ENCODE measurements around the gene LRP2BP. TPM values are rescaled to one million over a fixed set of nuclear protein-coding genes. Genes with fewer than 3 reads are reported as not detected.

LRP2BP gene
- total RNA-seq (2014; rRNA removed; shearing (Covaris generic)) (0.60 and 1.1 TPM in 2 replicates), total RNA-seq (2022) (1.0 and 1.4 TPM in 2 replicates), Bru-seq, nascent RNA (percentile 43 among the genes with signal in this experiment), BruChase-seq, experiment 1, labeled RNA remaining after a 6-hour chase (percentile 41 among the genes with signal in this experiment), BruChase-seq, experiment 2, labeled RNA remaining after a 2-hour chase (percentile 45 among the genes with signal in this experiment)
- long read RNA-seq, partial matches to known transcripts, result 1 of 10 reads
- long read RNA-seq, other reads (novel, unspliced or antisense), result 9 of 10 reads

GRCh38 chr4:185395238-185395955 lies at the start of gene LRP2BP:
TSS of gene LRP2BP (minus strand) at chr4:185395924. CDS start at chr4:185378186, 17,738 bp downstream.
- H3K79me2 ChIP-seq (ENCODE audit: insufficient read depth, low read depth, low read length), result peaks cover 6% of the 10 kb centered on the region; the same call in 1 of the 2 replicates
- H3K4me3 ChIP-seq (ENCODE audit: low read depth, low read length, poor library complexity, severe bottlenecking), result peak within 1 kb of the TSS; percentile 75
- peak within 1 kb of the TSS; percentile 55 for H2AFZ ChIP-seq (ENCODE audit: low read length)
- no peaks in the 10 kb centered on the region for H4K20me1 ChIP-seq (ENCODE audit: insufficient read depth, low read length)
- peak; percentile 29 for DNase-seq (ENCODE audit: low spot score)
- H3K36me3 ChIP-seq (ENCODE audit: insufficient read depth, low read length), result peaks cover 16% of the 10 kb centered on the region; the same call in 1 of the 2 replicates
- H3K27ac ChIP-seq (ENCODE audit: low read depth, low read length, poor library complexity, severe bottlenecking), result peak within 1 kb of the TSS; percentile 70
- POLR2A ChIA-PET, result interaction anchor here (0.6 to 4.6 kb wide), 12 partner anchors 9 to 258 kb away, joined by 3 to 33 read pairs (median 5); partner anchors contain the start of gene UFSP2
- BruUV-seq (replicated peaks), result TSS peak; percentile 64
- H3K4me2 ChIP-seq (ENCODE audit: low read length), result peak within 1 kb of the TSS; percentile 76
- peaks cover 58% of the 10 kb centered on the region for H3K4me1 ChIP-seq (ENCODE audit: insufficient read depth, low read length, poor library complexity, severe bottlenecking)
- CTCF ChIA-PET (ENCODE audit: unreplicated experiment), result no interaction called here
- intact Hi-C loops (cut with micrococcal nuclease; ENCODE audit: unreplicated experiment), result loop anchor here (5.0 to 10.0 kb wide), 2 partner anchors 88 to 581 kb away; no protein-coding TSS in a partner anchor
- no peaks in the 10 kb centered on the region for H3K9me2 ChIP-seq (ENCODE audit: insufficient read depth, low read length)
- H3K9me3 ChIP-seq (ENCODE audit: low read length), result no peaks in the 10 kb centered on the region
- TF ChIP-seq CTCF (conservative IDR thresholded peaks at IDR 0.05; ENCODE audit: low read length) (no peak), EZH2phosphoT487 (IDR thresholded peaks at IDR 0.05; ENCODE audit: borderline replicate concordance, low read depth, low read length) (no peak)

- no peaks in the 10 kb centered on the region for H4K20me1 ChIP-seq (ENCODE audit: insufficient read depth, low read length)
- H3K27ac ChIP-seq (ENCODE audit: low read depth, low read length, poor library complexity, severe bottlenecking), result no peak overlapping the region
- ChIA-PET POLR2A (interaction anchor here (1.2 to 1.6 kb wide), 2 partner anchors 9 to 11 kb away, joined by 3 read pairs; no protein-coding TSS in a partner anchor), CTCF (ENCODE audit: unreplicated experiment) (no interaction called here)
- no peak overlapping the region for H3K4me3 ChIP-seq (ENCODE audit: low read depth, low read length, poor library complexity, severe bottlenecking)
- intact Hi-C loops (cut with micrococcal nuclease; ENCODE audit: unreplicated experiment), result no loop called here
- no peaks in the 10 kb centered on the region for H3K4me1 ChIP-seq (ENCODE audit: insufficient read depth, low read length, poor library complexity, severe bottlenecking)
- no peak overlapping the region for H2AFZ ChIP-seq (ENCODE audit: low read length)
- DNase-seq (ENCODE audit: low spot score), result no peak
- H3K79me2 ChIP-seq (ENCODE audit: insufficient read depth, low read depth, low read length), result no peaks in the 10 kb centered on the region
- no peaks in the 10 kb centered on the region for H3K9me2 ChIP-seq (ENCODE audit: insufficient read depth, low read length)
- H3K9me3 ChIP-seq (ENCODE audit: low read length), result no peaks in the 10 kb centered on the region
- TF ChIP-seq CTCF (conservative IDR thresholded peaks at IDR 0.05; ENCODE audit: low read length) (no peak), EZH2phosphoT487 (IDR thresholded peaks at IDR 0.05; ENCODE audit: borderline replicate concordance, low read depth, low read length) (no peak)
- no TSS peak for BruUV-seq (replicated peaks)
- H3K36me3 ChIP-seq (ENCODE audit: insufficient read depth, low read length), result no peaks in the 10 kb centered on the region
- no peak overlapping the region for H3K4me2 ChIP-seq (ENCODE audit: low read length)
Measured at GRCh38 chr4:185445209-185445608, 49.5 kb upstream of the LRP2BP start.

Data from OCI-LY7 (cell line).